ENCODE results near the gene BZW2. TPM values are rescaled to one million over a fixed set of nuclear protein-coding genes. Genes with fewer than 3 reads are reported as not detected.
"Not testable (repeated sequence)": the region's sequence is repeated elsewhere in the genome, so short reads cannot be mapped to it uniquely, and the experiment has no call there.

BZW2 gene
- total RNA-seq, 2 experiments from 2014 or later = 84.2 to 89.8 TPM

DNA sequence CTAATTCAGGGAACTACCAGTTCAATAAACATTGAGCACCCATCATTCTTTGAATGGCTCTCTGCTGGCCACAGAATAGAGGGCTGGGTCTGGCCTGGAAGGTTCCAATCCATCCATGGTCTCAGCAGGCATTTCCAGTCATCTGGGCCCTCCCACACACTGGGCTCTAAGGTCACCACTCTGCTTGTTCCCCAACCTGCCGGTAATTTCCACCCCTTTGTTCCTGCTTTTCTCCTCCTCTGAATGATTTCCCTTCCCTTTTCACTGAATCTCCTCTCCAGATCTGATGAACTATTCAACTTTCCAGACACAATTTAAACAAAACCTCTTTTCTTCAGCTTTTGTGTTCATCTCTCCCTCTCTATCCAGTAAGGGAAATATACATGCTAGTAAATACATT, 2.6 kb downstream of the BZW2 start:
- H3K27me3 Mint-ChIP-seq = no peaks in the 10 kb centered on the region
- H3K27ac Mint-ChIP-seq = no peak overlapping the region
- peak overlapping the region; percentile 1 for H3K4me3 Mint-ChIP-seq
- ChIA-PET POLR2A (interaction anchor here (1.0 to 1.1 kb wide), 2 partner anchors 28 to 490 kb away, joined by 3 read pairs; no protein-coding TSS in a partner anchor), CTCF (interaction anchor here (0.6 kb wide), 1 partner anchor 84 kb away, joined by 4 read pairs; no protein-coding TSS in a partner anchor)
- no peak for DNase-seq
- peaks cover 64% of the 10 kb centered on the region for H3K4me1 Mint-ChIP-seq (ENCODE audit: low read depth)
- H3K9me3 Mint-ChIP-seq = no peaks in the 10 kb centered on the region
- intact Hi-C loops (cut with micrococcal nuclease) = loop anchor here (5.0 to 10.0 kb wide), 3 partner anchors 489 to 1296 kb away; partner anchors contain the start of gene SNX13
- H3K36me3 Mint-ChIP-seq = peaks cover 14% of the 10 kb centered on the region

DNA sequence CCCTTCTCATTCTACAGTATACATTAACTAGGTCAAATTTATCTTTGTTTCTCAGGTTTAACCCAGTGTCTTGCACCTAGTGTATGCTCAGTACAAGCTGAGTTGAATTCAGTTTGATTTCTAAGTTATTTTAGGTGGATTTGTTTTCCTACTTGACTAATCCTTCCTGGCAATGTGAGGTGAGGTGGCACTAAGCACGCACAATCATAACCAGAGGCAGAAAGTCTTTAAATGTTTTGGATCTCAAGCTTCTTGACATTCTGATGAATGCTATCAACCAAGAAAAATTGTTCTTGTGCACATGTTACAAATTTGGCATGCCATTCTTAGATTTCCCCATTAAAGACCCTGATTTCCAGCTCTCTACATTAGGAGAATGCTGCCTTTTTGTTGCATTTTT, 3.2 kb downstream of the BZW2 start:
- DNase-seq = no peak
- POLR2A ChIA-PET = interaction anchor here (1.0 kb wide), 1 partner anchor 490 kb away, joined by 3 read pairs; no protein-coding TSS in a partner anchor
- H3K9me3 Mint-ChIP-seq = no peaks in the 10 kb centered on the region
- intact Hi-C loops (cut with micrococcal nuclease) = loop anchor here (5.0 to 10.0 kb wide), 3 partner anchors 488 to 1296 kb away; partner anchors contain the start of gene SNX13
- peaks cover 57% of the 10 kb centered on the region for H3K4me1 Mint-ChIP-seq (ENCODE audit: low read depth)
- H3K36me3 Mint-ChIP-seq = peaks cover 14% of the 10 kb centered on the region
- no peak overlapping the region for H3K4me3 Mint-ChIP-seq
- CTCF ChIA-PET = no interaction called here
- no peaks in the 10 kb centered on the region for H3K27me3 Mint-ChIP-seq
- H3K27ac Mint-ChIP-seq = no peak overlapping the region

DNA sequence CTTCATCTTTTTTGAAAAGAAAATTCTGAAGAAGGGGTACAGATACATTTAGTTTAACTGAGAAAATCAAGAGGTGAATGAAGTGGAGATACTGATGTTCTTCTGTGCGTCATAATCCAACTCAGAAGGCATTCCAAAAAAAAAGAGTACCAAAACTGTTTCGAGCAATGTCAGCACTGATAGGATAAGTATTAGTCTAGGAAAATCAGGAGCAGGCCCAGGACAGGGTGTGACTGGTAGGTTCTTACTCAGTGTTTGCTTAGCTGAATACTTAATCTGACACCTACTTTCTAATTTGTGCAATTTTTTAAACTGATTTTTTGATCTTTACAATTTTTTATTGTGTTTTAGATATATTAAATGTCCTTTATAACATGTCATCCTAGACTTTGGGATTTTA, 4.3 kb downstream of the BZW2 start:
- ChIA-PET POLR2A (interaction anchor here (0.6 kb wide), 1 partner anchor 190 kb away, joined by 3 read pairs; no protein-coding TSS in a partner anchor), CTCF (no interaction called here)
- Mint-ChIP-seq H3K36me3 (peaks cover 14% of the 10 kb centered on the region), H3K4me3 (no peak overlapping the region), H3K9me3 (no peaks in the 10 kb centered on the region), H3K27ac (no peak overlapping the region), H3K27me3 (no peaks in the 10 kb centered on the region), H3K4me1 (ENCODE audit: low read depth) (peaks cover 55% of the 10 kb centered on the region)
- DNase-seq = no peak
- intact Hi-C loops (cut with micrococcal nuclease) = no loop called here

DNA sequence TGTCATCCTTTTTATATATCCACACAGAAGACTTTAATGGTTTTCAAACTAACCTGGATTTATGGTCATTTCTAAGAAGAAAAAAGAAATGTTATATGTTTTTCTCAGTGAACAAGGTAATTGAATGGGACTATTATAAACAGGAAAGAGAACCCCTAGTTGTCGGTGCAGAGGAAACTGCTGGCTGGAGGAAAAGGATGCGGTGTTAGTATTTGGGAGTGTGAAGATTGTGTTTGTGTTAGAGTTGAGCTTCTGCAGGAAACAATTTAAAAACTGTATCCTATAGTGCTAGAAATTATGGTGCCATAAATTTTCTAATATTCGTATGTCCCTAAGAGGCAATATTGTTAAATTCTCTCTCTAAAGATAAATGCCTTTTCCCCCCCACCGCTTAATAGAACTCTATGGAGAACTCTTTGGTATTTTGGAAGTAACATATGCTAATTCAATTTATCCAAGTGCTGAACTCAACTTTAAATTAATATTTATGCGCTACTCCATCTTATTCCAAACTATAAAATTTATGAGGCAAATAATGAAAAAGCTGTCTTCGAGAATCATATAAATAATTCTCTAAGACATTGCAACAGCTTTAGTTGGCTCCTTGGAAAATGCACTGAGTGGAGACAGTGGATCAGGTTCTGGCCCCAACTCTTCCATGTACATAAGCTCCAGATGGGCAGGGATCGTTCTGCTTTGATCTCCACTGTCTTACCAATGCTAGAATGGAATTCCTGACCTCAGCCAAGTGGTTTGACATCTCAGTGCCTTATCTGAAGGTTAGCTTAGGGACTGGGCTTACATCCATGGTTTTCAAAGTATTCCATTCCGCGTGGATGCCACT, 5.6 kb downstream of the BZW2 start:
- Mint-ChIP-seq H3K4me3 (no peak overlapping the region), H3K27ac (no peak overlapping the region), H3K9me3 (no peaks in the 10 kb centered on the region), H3K4me1 (ENCODE audit: low read depth) (peaks cover 58% of the 10 kb centered on the region), H3K36me3 (peaks cover 17% of the 10 kb centered on the region), H3K27me3 (no peaks in the 10 kb centered on the region)
- intact Hi-C loops (cut with micrococcal nuclease) = no loop called here
- ChIA-PET CTCF (no interaction called here), POLR2A (interaction anchor here (0.5 to 1.0 kb wide), 2 partner anchors 12 to 32 kb away, joined by 3 read pairs; no protein-coding TSS in a partner anchor)
- DNase-seq = no peak

DNA sequence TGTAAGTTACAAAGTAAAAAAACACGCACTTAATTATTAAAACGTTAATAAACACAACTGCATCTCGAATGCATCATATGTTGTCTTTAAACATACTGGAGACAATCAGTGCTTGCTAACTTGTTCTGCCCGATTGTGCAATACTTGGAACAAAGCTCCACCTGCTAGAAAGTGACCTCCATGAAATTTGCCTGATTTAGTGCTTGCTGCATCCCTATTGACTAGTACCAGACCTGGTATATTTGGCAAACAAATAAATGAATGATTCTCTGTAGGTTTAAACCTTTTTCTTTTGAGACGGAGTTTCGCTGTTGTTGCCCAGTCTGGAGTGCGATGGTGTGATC, 6.2 kb downstream of the BZW2 start:
- H3K27ac Mint-ChIP-seq = no peak overlapping the region
- ChIA-PET POLR2A (interaction anchor here (0.5 to 1.0 kb wide), 2 partner anchors 11 to 32 kb away, joined by 3 read pairs; no protein-coding TSS in a partner anchor), CTCF (no interaction called here)
- H3K4me1 Mint-ChIP-seq (ENCODE audit: low read depth) = peaks cover 55% of the 10 kb centered on the region
- no peak for DNase-seq
- H3K36me3 Mint-ChIP-seq = peaks cover 20% of the 10 kb centered on the region
- no peaks in the 10 kb centered on the region for H3K9me3 Mint-ChIP-seq
- H3K27me3 Mint-ChIP-seq = no peaks in the 10 kb centered on the region
- intact Hi-C loops (cut with micrococcal nuclease) = no loop called here
- H3K4me3 Mint-ChIP-seq = no peak overlapping the region

DNA sequence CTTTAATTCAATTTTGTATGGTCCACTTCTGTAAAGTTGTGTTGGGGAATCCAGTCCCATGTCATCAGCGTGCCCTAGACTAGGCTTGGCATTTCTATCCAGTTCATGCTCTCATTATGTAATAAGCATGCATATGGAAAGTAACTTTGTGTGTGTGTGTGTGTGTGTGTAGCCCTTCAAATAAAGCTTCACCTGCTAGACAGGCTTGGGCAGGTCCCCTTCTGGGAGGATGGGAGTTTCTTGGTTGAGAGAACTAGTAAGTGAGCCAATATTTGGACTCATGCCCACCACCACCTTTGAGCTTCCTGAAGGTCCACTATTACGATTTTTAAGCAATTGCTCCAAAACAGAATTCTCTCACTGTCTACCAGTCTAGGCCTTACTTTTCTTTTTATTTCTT, 6.9 kb downstream of the BZW2 start:
- Mint-ChIP-seq H3K27me3 (no peaks in the 10 kb centered on the region), H3K9me3 (no peaks in the 10 kb centered on the region), H3K27ac (no peak overlapping the region), H3K4me1 (ENCODE audit: low read depth) (peaks cover 51% of the 10 kb centered on the region), H3K36me3 (peaks cover 20% of the 10 kb centered on the region), H3K4me3 (no peak overlapping the region)
- CTCF ChIA-PET = no interaction called here
- intact Hi-C loops (cut with micrococcal nuclease) = no loop called here
- POLR2A ChIA-PET = interaction anchor here (1.0 kb wide), 1 partner anchor 10 kb away, joined by 3 read pairs; no protein-coding TSS in a partner anchor
- no peak for DNase-seq

DNA sequence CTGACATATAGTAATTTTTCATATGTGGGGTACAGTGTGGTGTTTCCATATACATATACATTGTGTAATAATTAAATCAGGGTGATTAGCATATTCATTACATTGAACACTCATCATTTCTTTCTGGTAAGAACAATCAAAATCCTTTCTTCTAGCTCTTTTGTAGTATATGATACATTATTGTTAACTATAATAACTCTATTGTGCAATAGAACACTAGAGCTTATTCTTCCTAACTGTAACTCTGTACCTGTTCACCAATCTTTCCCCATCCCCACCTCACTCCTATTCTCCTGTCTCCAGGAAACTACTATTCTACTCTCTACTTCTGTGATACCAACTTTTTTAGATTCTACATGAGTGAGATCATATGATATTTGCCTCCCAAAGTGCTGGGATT, 9.4 kb downstream of the BZW2 start:
- Mint-ChIP-seq H3K4me3 (no peak overlapping the region), H3K9me3 (no peaks in the 10 kb centered on the region), H3K4me1 (ENCODE audit: low read depth) (peaks cover 33% of the 10 kb centered on the region), H3K27me3 (no peaks in the 10 kb centered on the region), H3K36me3 (peaks cover 9% of the 10 kb centered on the region), H3K27ac (no peak overlapping the region)
- ChIA-PET POLR2A (no interaction called here), CTCF (no interaction called here)
- intact Hi-C loops (cut with micrococcal nuclease) = no loop called here
- DNase-seq = no peak

DNA sequence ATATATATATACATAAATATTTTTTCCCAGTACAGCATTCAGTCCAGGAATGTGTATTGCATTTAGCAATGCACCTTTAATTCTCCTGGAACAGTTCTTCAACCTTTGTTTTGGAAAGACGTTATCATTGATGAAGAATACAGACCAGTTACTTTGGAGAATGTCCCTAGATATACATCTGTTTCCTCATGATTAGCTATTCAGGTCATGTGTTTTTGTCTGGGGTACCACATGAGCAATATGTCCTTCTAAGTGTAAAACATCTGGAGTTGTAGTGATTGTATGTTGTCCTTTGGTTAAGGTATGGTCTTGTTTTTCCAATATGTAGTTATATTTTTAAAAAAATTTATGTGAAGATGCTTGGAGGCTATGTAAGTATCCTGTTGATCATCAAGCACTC, 10.2 kb downstream of the BZW2 start:
- CTCF ChIA-PET = no interaction called here
- H3K27ac Mint-ChIP-seq = no peak overlapping the region

DNA sequence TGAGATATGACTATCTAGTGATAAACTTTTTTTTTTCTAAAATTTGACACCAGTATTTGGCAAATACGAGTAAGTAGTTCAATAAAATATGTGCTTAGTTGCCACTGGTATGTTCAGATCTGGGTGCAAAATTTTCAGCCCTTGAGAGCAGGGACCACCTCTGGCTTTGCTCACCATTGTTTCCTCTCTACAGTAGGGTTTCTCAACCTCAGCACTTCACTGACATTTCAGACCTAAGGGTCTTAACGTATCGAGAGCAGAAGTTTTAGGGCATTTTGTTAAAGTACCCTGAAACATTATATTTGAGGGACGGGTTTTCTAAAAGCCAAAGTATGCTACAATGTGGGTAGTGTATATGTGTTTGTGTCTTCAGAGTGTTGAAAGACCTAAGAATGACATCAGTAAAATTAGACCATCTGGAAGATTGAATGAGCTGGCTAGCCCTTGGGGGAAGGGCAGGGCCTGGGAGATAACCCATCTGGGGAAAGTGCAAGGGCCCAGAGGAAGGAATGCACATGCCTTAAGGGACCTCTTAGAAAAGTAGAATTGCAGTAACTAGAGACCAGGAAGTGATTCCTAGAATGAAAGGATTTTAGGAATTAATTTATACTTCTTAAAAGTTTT, 11.8 kb downstream of the BZW2 start:
- Mint-ChIP-seq H3K9me3 (no peaks in the 10 kb centered on the region), H3K36me3 (peaks cover 11% of the 10 kb centered on the region), H3K4me3 (no peak overlapping the region), H3K27ac (no peak overlapping the region), H3K4me1 (ENCODE audit: low read depth) (peaks cover 27% of the 10 kb centered on the region), H3K27me3 (no peaks in the 10 kb centered on the region)
- POLR2A ChIA-PET = interaction anchor here (0.6 kb wide), 1 partner anchor 9 kb away, joined by 3 read pairs; no protein-coding TSS in a partner anchor
- CTCF ChIA-PET = interaction anchor here (0.6 kb wide), 1 partner anchor 32 kb away, joined by 3 read pairs; no protein-coding TSS in a partner anchor
- no peak for DNase-seq
- intact Hi-C loops (cut with micrococcal nuclease) = no loop called here

More for the DNA sequence above, 10.2 kb downstream of the BZW2 start:
- H3K4me1 Mint-ChIP-seq (ENCODE audit: low read depth) = peaks cover 35% of the 10 kb centered on the region
- POLR2A ChIA-PET = no interaction called here
- H3K4me3 Mint-ChIP-seq = no peak overlapping the region
- intact Hi-C loops (cut with micrococcal nuclease) = no loop called here
- peaks cover 9% of the 10 kb centered on the region for H3K36me3 Mint-ChIP-seq
- no peaks in the 10 kb centered on the region for H3K9me3 Mint-ChIP-seq
- no peaks in the 10 kb centered on the region for H3K27me3 Mint-ChIP-seq
- no peak for DNase-seq

DNA sequence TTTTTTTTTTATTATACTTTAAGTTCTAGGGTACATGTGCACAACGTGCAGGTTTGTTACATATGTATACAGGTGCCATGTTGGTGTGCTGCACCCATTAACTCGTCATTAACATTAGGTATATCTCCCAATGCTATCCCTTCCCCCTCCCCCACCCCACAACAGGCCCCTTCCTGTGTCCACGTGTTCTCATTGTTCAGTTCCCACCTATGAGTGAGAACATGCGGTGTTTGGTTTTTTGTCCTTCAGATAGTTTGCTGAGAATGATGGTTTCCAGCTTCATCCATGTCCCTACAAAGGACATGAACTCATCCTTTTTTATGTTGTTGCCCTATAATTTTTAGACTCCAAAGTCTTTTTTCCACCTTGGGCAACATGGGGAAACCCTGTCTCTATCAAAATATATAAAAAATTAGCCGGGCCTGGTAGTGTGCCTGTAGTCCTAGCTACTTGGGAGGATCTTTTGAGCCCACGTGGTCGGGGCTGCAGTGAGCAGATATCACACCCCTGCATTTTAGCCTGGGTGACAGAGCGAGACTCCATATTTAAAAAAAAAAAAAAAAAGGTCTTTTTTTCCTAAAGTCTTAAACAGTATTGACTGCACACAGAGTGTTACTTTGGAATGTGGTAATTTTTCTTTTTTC, 14.0 kb downstream of the BZW2 start:
- CTCF ChIA-PET, H3K27ac Mint-ChIP-seq, DNase-seq, POLR2A ChIA-PET, H3K9me3 Mint-ChIP-seq, H3K27me3 Mint-ChIP-seq, H3K4me3 Mint-ChIP-seq: not testable (repeated sequence)
- intact Hi-C loops (cut with micrococcal nuclease) = loop anchor here (2.0 kb wide), 1 partner anchor 13 kb away; the partner anchor contains the start of gene BZW2
- Mint-ChIP-seq H3K4me1 (ENCODE audit: low read depth) (peaks cover 21% of the 10 kb centered on the region), H3K36me3 (peaks cover 15% of the 10 kb centered on the region)

DNA sequence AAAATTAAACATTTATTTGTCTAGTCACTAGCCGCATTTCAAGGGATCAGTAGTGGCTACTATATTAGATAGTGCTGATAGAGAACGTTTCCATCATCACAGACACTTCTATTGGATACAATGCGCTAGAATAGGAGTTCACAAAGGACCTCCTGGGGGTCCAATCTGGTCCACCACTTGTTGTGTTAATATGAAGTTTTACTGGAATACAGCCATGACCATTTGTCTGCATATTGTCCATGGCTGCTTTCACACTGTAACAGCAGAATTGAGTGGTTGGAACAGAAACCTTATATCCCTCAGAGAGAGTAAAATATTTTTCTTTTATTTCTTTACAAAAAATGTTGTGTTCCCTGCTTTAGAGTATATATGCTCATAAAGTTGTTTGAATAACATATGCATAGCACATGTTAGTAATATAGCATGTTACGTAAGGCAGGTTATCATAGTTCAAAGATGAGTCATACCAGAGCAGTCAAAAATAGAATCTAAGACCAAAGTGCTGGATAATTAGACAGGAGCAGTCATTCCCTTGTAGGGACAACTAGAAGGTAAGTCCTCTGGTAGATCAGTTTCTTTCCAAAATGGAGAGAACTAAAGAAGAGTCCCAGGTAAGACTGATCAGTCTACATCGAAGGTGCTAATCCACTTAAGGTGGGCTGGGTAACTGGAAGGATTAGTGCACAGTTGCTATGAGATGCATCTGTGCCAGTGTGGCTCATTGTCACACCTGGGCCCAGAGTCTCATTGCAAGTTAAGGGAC, 14.9 kb downstream of the BZW2 start:
- no peak for DNase-seq
- CTCF ChIA-PET = no interaction called here
- POLR2A ChIA-PET = no interaction called here
- H3K36me3 Mint-ChIP-seq = peaks cover 18% of the 10 kb centered on the region
- H3K4me1 Mint-ChIP-seq (ENCODE audit: low read depth) = peaks cover 19% of the 10 kb centered on the region
- intact Hi-C loops (cut with micrococcal nuclease) = loop anchor here (1.0 to 2.0 kb wide), 2 partner anchors 14 to 41 kb away; partner anchors contain the start of gene BZW2
- H3K27ac Mint-ChIP-seq = no peak overlapping the region
- no peaks in the 10 kb centered on the region for H3K27me3 Mint-ChIP-seq
- no peak overlapping the region for H3K4me3 Mint-ChIP-seq
- H3K9me3 Mint-ChIP-seq = no peaks in the 10 kb centered on the region

Data from activated CD4-positive, alpha-beta memory T cell treated with anti-CD3 and anti-CD28 coated beads for 36 hours (primary cell).